ENCODE results near the gene RBM4B.
"Not testable (repeated sequence)": the region's sequence is repeated elsewhere in the genome, so short reads cannot be mapped to it uniquely, and the experiment has no call there.

The RBM4B gene, protein sequence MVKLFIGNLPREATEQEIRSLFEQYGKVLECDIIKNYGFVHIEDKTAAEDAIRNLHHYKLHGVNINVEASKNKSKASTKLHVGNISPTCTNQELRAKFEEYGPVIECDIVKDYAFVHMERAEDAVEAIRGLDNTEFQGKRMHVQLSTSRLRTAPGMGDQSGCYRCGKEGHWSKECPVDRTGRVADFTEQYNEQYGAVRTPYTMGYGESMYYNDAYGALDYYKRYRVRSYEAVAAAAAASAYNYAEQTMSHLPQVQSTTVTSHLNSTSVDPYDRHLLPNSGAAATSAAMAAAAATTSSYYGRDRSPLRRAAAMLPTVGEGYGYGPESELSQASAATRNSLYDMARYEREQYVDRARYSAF

GRCh38 chr11:66677599-66678375 is at the start of gene RBM4B:
Gene RBM4B, minus strand, starts transcription at chr11:66677887. Its CDS starts 808 bp downstream, at chr11:66677079.
- peak; percentile 98 for DNase-seq

DNA sequence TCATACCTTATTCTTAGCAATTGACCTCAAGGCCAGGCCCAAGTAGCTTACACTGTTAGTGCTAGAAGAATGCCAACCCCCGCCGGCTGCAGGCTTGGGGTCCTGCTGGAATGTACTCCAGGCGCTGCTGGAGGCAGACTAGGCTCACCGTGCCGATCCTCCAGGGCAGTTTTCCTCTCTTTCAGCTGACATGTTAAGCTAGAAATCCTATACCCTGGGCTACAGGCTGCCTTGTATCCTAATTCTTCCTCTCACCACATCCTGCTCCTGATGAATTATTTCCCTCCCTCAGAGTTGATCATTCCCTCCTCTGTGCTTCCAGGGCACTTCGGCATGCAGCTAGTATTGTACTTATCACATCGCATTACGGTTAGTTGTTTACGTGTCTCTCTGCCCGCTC is 48.0 kb upstream of the RBM4B start:
- DNase-seq = no peak

DNA sequence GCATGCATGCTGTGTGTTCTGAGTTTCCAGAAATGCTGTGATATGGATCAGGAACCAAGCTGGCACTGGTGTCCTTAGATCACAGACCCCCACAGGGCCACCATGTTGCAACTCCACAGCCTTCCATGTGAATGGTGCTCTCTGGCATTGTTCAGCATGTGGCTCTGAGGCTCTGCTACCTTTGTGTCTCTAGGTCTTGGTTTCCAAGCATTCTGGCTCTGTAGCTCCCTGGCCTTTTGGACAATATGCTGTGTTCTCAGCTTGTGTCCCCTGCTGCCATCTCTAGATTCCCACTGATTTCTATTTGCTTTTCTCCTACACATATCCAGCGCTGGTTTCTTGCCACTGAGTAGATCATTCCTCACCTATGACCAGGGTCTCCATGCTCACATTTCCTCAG is 47.4 kb upstream of the RBM4B start:
- no peak for DNase-seq

- not testable (repeated sequence) for DNase-seq
Observed at GRCh38 chr11:66724167-66724566, 46.5 kb upstream of the RBM4B start.

- no peak for DNase-seq
Observed at GRCh38 chr11:66723693-66724092, 46.0 kb upstream of the RBM4B start.

DNA sequence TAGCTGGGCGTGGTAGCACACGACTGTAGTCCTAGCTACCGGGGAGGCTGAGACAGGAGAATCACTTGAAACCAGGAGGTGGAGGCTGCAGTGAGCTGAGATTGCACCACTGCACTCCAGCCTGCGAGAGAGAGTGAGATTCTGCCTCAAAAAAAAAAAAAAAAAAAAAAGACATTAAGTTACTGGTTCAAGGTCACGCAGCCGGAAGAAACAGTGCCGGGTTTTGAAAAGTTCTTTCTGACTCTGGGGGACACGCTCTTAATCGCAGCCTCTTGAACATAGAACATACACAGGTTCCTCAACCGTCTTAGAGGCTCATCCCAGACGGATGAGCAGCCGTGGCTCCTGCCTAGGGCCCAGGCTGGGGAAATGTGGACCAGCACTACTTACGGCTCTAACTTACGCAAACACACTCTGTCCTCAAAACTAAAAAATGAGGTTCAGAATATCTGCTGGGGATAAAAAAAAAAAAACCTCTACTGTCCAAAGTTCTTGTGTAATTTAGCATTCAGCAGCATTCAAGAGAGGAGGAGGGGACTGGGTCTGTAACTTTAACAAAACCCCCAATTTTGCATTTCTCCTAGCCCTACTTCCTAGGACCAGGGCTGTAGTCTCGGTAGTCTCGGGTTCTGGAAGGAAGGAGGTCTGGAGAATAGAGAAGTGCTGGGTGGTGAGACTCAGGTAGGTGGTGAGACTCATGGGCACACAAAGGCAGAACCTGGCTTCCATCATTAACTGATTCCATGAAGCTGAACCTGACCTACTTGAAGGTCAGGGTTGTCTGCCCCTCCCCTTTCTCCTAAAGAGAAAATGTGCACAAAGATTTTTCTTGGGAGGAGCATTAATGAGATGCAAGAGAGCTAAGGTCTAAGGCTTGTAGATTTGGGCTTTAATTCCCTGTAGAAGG is 45.3 kb upstream of the RBM4B start:
- no peak for DNase-seq

DNA sequence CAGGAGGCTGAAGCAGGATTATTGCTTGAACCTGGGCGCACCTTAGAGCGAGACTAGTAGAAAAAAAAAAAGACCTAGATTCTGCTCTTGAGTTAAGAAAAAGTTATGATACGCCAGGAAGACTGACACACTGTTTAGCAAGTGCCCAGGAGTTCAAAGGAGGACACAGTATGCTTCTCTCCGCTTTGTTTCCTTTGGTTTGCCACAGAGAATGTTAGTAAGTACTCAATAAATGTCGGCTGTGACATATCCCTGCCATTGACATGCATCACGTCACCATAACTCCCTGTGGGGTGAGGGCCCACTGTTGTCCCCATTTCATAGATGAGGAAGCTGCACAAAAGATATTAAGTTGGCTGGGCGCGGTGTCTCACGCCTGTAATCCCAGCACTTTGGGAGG is 44.3 kb upstream of the RBM4B start:
- no peak for DNase-seq

DNA sequence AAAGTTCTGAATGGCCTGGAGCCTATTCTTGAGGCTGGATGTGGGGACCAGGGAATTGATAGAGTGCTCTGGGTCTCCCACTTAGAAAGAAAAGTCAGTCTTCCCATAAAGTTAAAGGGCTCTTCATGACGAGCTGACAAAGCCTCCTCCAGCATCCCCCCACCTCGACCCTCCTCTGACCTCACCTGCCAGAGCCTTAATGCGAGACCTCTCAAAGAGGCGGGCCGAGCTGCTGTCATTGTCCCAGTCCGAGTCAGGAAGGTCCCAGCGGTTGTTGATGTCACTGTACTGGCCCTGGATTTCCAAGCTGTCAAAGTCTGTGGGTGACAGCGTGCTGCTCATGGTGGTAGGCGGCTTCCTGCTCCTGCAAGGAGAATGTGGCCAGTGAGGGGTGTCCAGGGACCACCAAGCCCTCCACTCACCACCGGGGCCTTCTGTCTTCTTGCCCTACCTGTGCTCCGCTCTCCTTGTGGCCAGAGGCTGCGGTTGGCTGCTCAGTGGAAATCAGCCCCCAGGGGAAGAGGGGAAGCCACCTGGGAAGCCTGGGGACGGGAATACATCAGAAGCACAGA is 43.3 kb upstream of the RBM4B start:
- no peak for DNase-seq

GRCh38 chr11:66720223-66720898 is 42.7 kb upstream of the RBM4B start:
- DNase-seq = peak; percentile 70

DNA sequence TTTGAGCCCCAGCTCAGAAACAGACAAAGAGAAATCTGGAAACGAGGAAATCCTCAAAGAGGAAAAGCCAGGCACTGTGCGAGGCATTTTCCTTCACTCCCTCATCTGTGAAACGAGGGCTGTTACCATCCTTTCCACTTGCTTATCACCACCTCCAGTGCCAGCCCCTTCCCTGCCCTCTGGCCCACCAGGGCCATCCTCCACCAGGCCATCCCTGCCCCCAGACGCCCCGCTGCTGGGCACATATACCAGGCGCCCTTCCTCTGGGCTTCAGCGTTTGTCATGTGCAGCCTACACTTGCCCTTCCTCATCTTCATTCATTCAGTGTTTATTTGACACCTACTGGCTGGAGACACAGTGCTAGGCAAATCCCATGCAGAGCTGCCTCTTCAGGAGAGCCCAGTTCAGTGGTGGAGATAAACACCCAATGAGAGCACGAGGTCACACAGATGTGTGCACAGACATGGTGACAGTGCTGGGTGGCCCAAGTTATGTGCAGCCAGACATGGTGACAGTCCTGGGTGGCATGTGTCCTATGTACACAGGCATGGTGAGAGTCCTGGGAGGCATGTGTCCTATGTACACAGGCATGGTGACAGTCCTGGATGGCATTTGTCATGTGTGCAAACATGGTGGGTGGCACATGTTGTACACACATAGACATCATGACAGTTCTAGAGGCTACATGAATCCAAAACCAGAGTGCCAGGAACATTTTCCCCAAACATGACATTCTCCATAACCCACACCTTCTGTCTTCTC is 41.6 kb upstream of the RBM4B start:
- no peak for DNase-seq

- DNase-seq = no peak
Observed at GRCh38 chr11:66718320-66718971, 40.8 kb upstream of the RBM4B start.

DNA sequence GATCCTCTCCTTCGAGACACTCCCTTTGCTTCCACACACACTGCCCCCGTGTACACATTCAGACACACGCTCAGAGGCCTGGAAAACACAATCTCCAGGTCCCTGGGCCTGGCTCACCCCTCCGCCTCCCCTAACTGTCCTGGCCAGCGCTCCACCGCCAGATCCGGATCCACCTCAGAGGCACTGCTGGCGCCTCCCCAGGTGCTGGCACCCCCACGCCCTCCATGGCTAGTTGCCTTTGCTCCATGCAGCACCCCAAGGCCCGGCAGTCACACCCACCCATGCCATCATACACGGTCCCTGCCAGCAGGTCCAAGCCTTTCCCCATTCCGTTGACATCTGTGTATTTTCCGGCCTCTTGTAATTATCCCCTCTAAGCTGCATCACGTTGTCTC is 40.2 kb upstream of the RBM4B start:
- DNase-seq = no peak

- no peak for DNase-seq
Observed at GRCh38 chr11:66716996-66717395, 39.3 kb upstream of the RBM4B start.

- no peak for DNase-seq
Observed at GRCh38 chr11:66715346-66716085, 37.8 kb upstream of the RBM4B start.

GRCh38 chr11:66713746-66714480 is 36.2 kb upstream of the RBM4B start:
- DNase-seq = no peak

GRCh38 chr11:66710384-66710930 is 32.8 kb upstream of the RBM4B start:
- DNase-seq = no peak

- no peak for DNase-seq
Observed at GRCh38 chr11:66708701-66709100, 31.0 kb upstream of the RBM4B start.

DNA sequence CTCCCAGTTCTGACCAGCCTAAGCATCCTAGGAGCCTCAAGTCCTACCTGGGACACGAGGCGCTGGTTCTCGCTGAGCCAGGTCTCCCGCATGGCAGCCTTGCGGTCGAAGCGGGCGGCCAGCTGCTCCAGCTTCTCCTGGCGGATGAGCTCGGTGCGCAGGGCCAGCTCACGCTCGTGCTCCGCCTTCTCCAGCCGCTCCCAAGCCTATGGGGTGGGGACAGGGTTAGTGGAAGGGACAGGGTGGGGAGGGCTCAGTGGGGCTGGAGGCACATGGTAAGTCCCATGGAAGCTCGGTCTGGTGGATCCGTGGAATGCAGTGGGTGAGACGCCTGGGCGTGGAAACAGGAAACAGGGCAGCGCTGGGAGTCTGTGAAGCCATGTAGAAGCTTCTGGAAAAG is 30.4 kb upstream of the RBM4B start:
- DNase-seq = no peak

GRCh38 chr11:66707486-66707885 is 29.8 kb upstream of the RBM4B start:
- DNase-seq = no peak
